K562 (cell line): ENCODE data around the gene SYNGR4. TPM values are rescaled to one million over a fixed set of nuclear protein-coding genes. Genes with fewer than 3 reads are reported as not detected.

ENCODE experiments used
- ATAC-seq: fragments of 200-7000 bp; cut with Tn5 transposase; 3 replicates; pipeline ENCODE4 v1.9.1; 2020; ENCODE audit warnings: moderate library complexity
- BruUV-seq: library from RNA; stranded (reverse); fragments of 400-500 nt; replicated peaks from 2 replicates; lab custom pipeline; 2021; lab: Mats Ljungman, UMichigan
- CTCF ChIA-PET: fragments of 300-600 bp; formaldehyde crosslinking; extraction: SDS; loops from one replicate; lab custom pipeline; 2021; ENCODE audit warnings: low intra/inter-chr PET ratio; lab: Yijun Ruan, JAX
- POLR2A ChIA-PET: fragments of 300-600, 350-650 bp; sonication (Branson Sonifier 250); formaldehyde crosslinking; extraction: SDS; loops from one replicate; lab custom pipeline; 2021; ENCODE audit warnings: antibody characterized with exemption, inconsistent platforms; lab: Yijun Ruan, JAX
- DNase-seq, 4 experiments: peaks; one replicate each; pipeline versions ENCODE4 v3.0.0 to v3.0.0-alpha.2; 2011 to 2018; ENCODE audit warnings: low spot score in 3 of 4, mixed read lengths in 3 of 4; ENCODE audit errors: extremely low read depth in 1 of 4
- FAIRE-seq: peaks from 2 replicates; lab custom pipeline; 2011; peaks lifted over from hg19 to GRCh38; lab: Jason Lieb, UNC
- H2AFZ ChIP-seq: 2 replicates; pipeline ENCODE4 v1.6.0; 2011; ENCODE audit warnings: low read depth, low read length, control low read depth, inconsistent platforms
- H3K27ac ChIP-seq: fragments of 200-600 bp; 3 replicates; pipeline ENCODE4 v1.8.0; 2011; ENCODE audit warnings: low read depth, mild to moderate bottlenecking, control low read depth, inconsistent platforms, low read length, moderate library complexity, mixed read lengths; ENCODE audit errors: extremely low read depth
- H3K27me3 ChIP-seq, 2 experiments: fragments of 300-600 bp in 1 of 2; 2 replicates in 1 of 2; 3 replicates in 1 of 2; pipeline versions ENCODE4 v1.6.0 to v1.8.0; 2011; ENCODE audit warnings: inconsistent platforms in 2 of 2, low read length in 2 of 2, mild to moderate bottlenecking in 1 of 2, mixed read lengths in 1 of 2, moderate library complexity in 1 of 2; ENCODE audit not compliant: control insufficient read depth in 2 of 2, insufficient read depth in 2 of 2
- H3K36me3 ChIP-seq: fragments of 300-600 bp; 3 replicates; pipeline ENCODE4 v1.8.0; 2011; ENCODE audit warnings: mild to moderate bottlenecking, low read length, inconsistent platforms; ENCODE audit not compliant: control insufficient read depth, insufficient read depth
- H3K4me1 ChIP-seq, 2 experiments: fragments of 200-600 bp in 1 of 2; replicated peaks in 1 of 2; 2 replicates in 1 of 2; 3 replicates in 1 of 2; pipeline versions ENCODE4 v1.5.1 to v1.8.0; 2011; ENCODE audit warnings: inconsistent platforms in 2 of 2, low read length in 2 of 2, mild to moderate bottlenecking in 1 of 2, mixed read lengths in 1 of 2, moderate library complexity in 1 of 2; ENCODE audit not compliant: control insufficient read depth in 2 of 2, insufficient read depth in 2 of 2
- H3K4me2 ChIP-seq: 2 replicates; pipeline ENCODE4 v1.6.1; 2011; ENCODE audit warnings: low read length, control low read depth, inconsistent platforms, mixed read lengths; ENCODE audit not compliant: insufficient read depth
- H3K4me3 ChIP-seq: fragments of 200-600 bp; sonication (generic), shearing (Covaris generic); 2 replicates; pipeline ENCODE4 v1.5.1; 2016; ENCODE audit warnings: control low read depth, inconsistent platforms
- H3K79me2 ChIP-seq: fragments of 200-600 bp; 3 replicates; pipeline ENCODE4 v1.8.0; 2011; ENCODE audit warnings: low read length, inconsistent platforms; ENCODE audit not compliant: control insufficient read depth, insufficient read depth
- H3K9ac ChIP-seq, 2 experiments: 2 replicates each; pipeline versions ENCODE4 v1.6.0 to v1.6.1; 2011; ENCODE audit warnings: low read depth in 2 of 2, low read length in 2 of 2, control low read depth in 1 of 2, inconsistent platforms in 1 of 2, mild to moderate bottlenecking in 1 of 2, mixed read lengths in 1 of 2; ENCODE audit not compliant: insufficient read depth in 1 of 2
- H3K9me1 ChIP-seq: one replicate; pipeline ENCODE4 v1.6.0; 2011; ENCODE audit warnings: inconsistent platforms, mild to moderate bottlenecking, low read length, moderate library complexity; ENCODE audit not compliant: control insufficient read depth, insufficient read depth
- H3K9me3 ChIP-seq: replicated peaks from 2 replicates; pipeline ENCODE4 v1.5.1; 2011; ENCODE audit warnings: low read depth, low read length, inconsistent platforms; ENCODE audit not compliant: control insufficient read depth, insufficient read depth
- H4K20me1 ChIP-seq: replicated peaks from 2 replicates; pipeline ENCODE4 v1.6.1; 2011; ENCODE audit warnings: low read length, inconsistent platforms, mixed read lengths; ENCODE audit not compliant: control insufficient read depth, insufficient read depth
- ARID2 ChIP-seq: fragments of 450-650 bp; IDR thresholded peaks from 2 replicates; pipeline ENCODE4 v1.6.1; 2017; ENCODE audit warnings: antibody characterized with exemption, mild to moderate bottlenecking
- BCOR ChIP-seq: fragments of 450-650 bp; IDR thresholded peaks from 2 replicates; pipeline ENCODE4 v1.6.1; 2016
- BRD9 ChIP-seq: fragments of 450-650 bp; IDR thresholded peaks from 2 replicates; pipeline ENCODE4 v1.6.1; 2018; ENCODE audit warnings: low read depth; ENCODE audit not compliant: partially characterized antibody
- CHD4 ChIP-seq: fragments of 200-600 bp; sonication (generic); IDR thresholded peaks from 3 replicates; pipeline ENCODE4 v1.6.1; 2012; ENCODE audit warnings: low read depth, mild to moderate bottlenecking, mixed read lengths, low read length, inconsistent platforms; ENCODE audit not compliant: insufficient read depth, insufficient replicate concordance, poor library complexity, severe bottlenecking
- NCOA6 ChIP-seq: fragments of 450-650 bp; IDR thresholded peaks from 2 replicates; pipeline ENCODE4 v1.6.1; 2017; ENCODE audit warnings: mild to moderate bottlenecking
- SMARCA5 ChIP-seq: fragments of 450-650 bp; IDR thresholded peaks from 2 replicates; pipeline ENCODE4 v1.6.1; 2016
- SMARCE1 ChIP-seq: fragments of 450-650 bp; IDR thresholded peaks from 2 replicates; pipeline ENCODE4 v1.7.1; 2016; ENCODE audit warnings: mild to moderate bottlenecking
- ZMIZ1 ChIP-seq, 2 experiments: fragments of 150-350 bp in 1 of 2; IDR thresholded peaks; 2 replicates each; pipeline ENCODE4 v1.6.1; 2012 to 2016; ENCODE audit warnings: low read depth in 2 of 2, low read length in 2 of 2, mild to moderate bottlenecking in 1 of 2, moderate library complexity in 1 of 2
- WGBS: fragments of 100-300 bp; shearing (Covaris generic); methylation state at CpG from one replicate; pipeline ENCODE4 v1.1.6; 2016; ENCODE audit warnings: low coverage, mixed read lengths; ENCODE audit not compliant: insufficient coverage; ENCODE audit errors: missing lambda C conversion rate; 5-methylcytosine and 5-hydroxymethylcytosine counted together
- in situ Hi-C: fragments of 300-500 bp; cut with MboI; formaldehyde crosslinking; loops from 4 replicates; pipeline ENCODE4 v1.15.0; 2018; ENCODE audit warnings: inconsistent platforms, mixed read lengths
- intact Hi-C: fragments of 100-400 bp; cut with micrococcal nuclease; formaldehyde crosslinking; loops from 2 replicates; pipeline ENCODE4 v1.14.2; 2022
- polyA plus RNA-seq, 8 experiments: library from polyadenylated mRNA; depleted of rRNA in 4 of 8; stranded (reverse) in 5 of 8; unstranded in 3 of 8; fragments of >200 nt; fragmentation: Nextera tagmentation in 2 of 8; fragmentation: Illumina TruSeq in 1 of 8; extraction: Ambion mirVana in 2 of 8; extraction: Trizol in 1 of 8; gene quantifications; 2 replicates each; pipeline versions ENCODE4 v1.2.1 to v1.2.3, GENCODE V29; 2011 to 2014; ENCODE audit warnings: inconsistent platforms in 1 of 8, missing spikeins in 1 of 8
- total RNA-seq, 7 experiments: library from RNA; depleted of rRNA in 6 of 7; stranded (reverse); fragments of >200 nt in 6 of 7; fragmentation: Illumina TruSeq in 2 of 7; extraction: Trizol in 2 of 7; gene quantifications; 2 replicates each; pipeline versions ENCODE4 v1.2.1 to v1.2.3, GENCODE V29; 2011 to 2021; ENCODE audit warnings: low replicate concordance in 1 of 7
- TF ChIP-seq, protein P1 (sequence below): fragments of 450-650 bp; IDR thresholded peaks from 2 replicates; pipeline ENCODE4 v1.6.1; 2018; ENCODE audit not compliant: partially characterized antibody
- TF ChIP-seq, protein P2 (sequence below): fragments of 450-650 bp; IDR thresholded peaks from 2 replicates; pipeline ENCODE4 v1.6.1; 2016; ENCODE audit warnings: borderline replicate concordance

The SYNGR4 gene
- total and polyA plus RNA-seq, 9 of the 15 experiments (the other 6 are each of a cell fraction or from before 2014, with no cell fraction given) = 0.07 to 0.14 TPM; not detected in 7

- BruUV-seq = no TSS peak
- intact Hi-C loops (loop anchor here (2.0 to 10.0 kb wide), 5 partner anchors 21 to 97 kb away; partner anchors contain the start of genes CYTH2, EMP3 and SYNGR4), in situ Hi-C loops (no loop called here)
- WGBS = 0% methylated on average over 5 of the region's 17 CpGs
- Histone ChIP-seq H2AFZ (peak overlapping the region; percentile 77), H4K20me1 (peaks cover 10% of the 10 kb centered on the region), H3K79me2 (peaks cover 41% of the 10 kb centered on the region), H3K27me3 (no peaks in the 10 kb centered on the region), H3K9ac (peak overlapping the region; percentile 80 to 96), H3K4me3 (peak overlapping the region; percentile 75), H3K9me1 (no peaks in the 10 kb centered on the region), H3K36me3 (peaks cover 4% of the 10 kb centered on the region; the same call in 2 of the 3 replicates), H3K4me2 (peak overlapping the region; percentile 97), H3K4me1 (peaks cover 39 to 73% of the 10 kb centered on the region in 2 experiments), H3K27ac (peak overlapping the region; percentile 84), H3K9me3 (no peaks in the 10 kb centered on the region)
- POLR2A ChIA-PET = interaction anchor here (0.9 kb wide), 1 partner anchor 9 kb away, joined by 3 read pairs; no protein-coding TSS in a partner anchor
- CTCF ChIA-PET = no interaction called here
- ATAC-seq (peak; percentile 0; the same call in 1 of the 3 replicates), FAIRE-seq (no peak), DNase-seq (peak in 1 of 4 experiments; percentile 54)
- TF ChIP-seq ZMIZ1 (IDR thresholded peaks at IDR 0.05; ENCODE audit: low read depth in 2 of 2, low read length in 2 of 2) (no peak), NCOA6 (peak; percentile 60; the same call in 1 of the 2 replicates), CHD4 (no peak), SMARCA5 (0 out of 2 replicates have a peak, but pooled peaks have one; percentile 5), ARID2 (0 out of 2 replicates have a peak, but pooled peaks have one; percentile 4), SMARCE1 (peak; percentile 70; the same call in 1 of the 2 replicates), BCOR (peak; percentile 51), BRD9 (peak; percentile 12)
- TF ChIP-seq, protein P1, sequence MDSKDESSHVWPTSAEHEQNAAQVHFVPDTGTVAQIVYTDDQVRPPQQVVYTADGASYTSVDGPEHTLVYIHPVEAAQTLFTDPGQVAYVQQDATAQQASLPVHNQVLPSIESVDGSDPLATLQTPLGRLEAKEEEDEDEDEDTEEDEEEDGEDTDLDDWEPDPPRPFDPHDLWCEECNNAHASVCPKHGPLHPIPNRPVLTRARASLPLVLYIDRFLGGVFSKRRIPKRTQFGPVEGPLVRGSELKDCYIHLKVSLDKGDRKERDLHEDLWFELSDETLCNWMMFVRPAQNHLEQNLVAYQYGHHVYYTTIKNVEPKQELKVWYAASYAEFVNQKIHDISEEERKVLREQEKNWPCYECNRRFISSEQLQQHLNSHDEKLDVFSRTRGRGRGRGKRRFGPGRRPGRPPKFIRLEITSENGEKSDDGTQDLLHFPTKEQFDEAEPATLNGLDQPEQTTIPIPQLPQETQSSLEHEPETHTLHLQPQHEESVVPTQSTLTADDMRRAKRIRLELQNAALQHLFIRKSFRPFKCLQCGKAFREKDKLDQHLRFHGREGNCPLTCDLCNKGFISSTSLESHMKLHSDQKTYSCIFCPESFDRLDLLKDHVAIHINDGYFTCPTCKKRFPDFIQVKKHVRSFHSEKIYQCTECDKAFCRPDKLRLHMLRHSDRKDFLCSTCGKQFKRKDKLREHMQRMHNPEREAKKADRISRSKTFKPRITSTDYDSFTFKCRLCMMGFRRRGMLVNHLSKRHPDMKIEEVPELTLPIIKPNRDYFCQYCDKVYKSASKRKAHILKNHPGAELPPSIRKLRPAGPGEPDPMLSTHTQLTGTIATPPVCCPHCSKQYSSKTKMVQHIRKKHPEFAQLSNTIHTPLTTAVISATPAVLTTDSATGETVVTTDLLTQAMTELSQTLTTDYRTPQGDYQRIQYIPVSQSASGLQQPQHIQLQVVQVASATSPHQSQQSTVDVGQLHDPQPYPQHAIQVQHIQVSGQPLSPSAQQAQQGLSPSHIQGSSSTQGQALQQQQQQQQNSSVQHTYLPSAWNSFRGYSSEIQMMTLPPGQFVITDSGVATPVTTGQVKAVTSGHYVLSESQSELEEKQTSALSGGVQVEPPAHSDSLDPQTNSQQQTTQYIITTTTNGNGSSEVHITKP = peak; percentile 1
- TF ChIP-seq, protein P2, sequence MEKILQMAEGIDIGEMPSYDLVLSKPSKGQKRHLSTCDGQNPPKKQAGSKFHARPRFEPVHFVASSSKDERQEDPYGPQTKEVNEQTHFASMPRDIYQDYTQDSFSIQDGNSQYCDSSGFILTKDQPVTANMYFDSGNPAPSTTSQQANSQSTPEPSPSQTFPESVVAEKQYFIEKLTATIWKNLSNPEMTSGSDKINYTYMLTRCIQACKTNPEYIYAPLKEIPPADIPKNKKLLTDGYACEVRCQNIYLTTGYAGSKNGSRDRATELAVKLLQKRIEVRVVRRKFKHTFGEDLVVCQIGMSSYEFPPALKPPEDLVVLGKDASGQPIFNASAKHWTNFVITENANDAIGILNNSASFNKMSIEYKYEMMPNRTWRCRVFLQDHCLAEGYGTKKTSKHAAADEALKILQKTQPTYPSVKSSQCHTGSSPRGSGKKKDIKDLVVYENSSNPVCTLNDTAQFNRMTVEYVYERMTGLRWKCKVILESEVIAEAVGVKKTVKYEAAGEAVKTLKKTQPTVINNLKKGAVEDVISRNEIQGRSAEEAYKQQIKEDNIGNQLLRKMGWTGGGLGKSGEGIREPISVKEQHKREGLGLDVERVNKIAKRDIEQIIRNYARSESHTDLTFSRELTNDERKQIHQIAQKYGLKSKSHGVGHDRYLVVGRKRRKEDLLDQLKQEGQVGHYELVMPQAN = 0 out of 2 replicates have a peak, but pooled peaks have one; percentile 13
These were observed 33.9 kb downstream of the SYNGR4 start for GRCh38 chr19:48398102-48398374.
